Hepatic stellate cell (primary cell): ENCODE measurements around the gene TSC2.

ENCODE experiments used
- DNase-seq: peaks from one replicate; pipeline ENCODE4 v3.0.0; 2011; ENCODE audit warnings: low spot score

Gene TSC2

DNA sequence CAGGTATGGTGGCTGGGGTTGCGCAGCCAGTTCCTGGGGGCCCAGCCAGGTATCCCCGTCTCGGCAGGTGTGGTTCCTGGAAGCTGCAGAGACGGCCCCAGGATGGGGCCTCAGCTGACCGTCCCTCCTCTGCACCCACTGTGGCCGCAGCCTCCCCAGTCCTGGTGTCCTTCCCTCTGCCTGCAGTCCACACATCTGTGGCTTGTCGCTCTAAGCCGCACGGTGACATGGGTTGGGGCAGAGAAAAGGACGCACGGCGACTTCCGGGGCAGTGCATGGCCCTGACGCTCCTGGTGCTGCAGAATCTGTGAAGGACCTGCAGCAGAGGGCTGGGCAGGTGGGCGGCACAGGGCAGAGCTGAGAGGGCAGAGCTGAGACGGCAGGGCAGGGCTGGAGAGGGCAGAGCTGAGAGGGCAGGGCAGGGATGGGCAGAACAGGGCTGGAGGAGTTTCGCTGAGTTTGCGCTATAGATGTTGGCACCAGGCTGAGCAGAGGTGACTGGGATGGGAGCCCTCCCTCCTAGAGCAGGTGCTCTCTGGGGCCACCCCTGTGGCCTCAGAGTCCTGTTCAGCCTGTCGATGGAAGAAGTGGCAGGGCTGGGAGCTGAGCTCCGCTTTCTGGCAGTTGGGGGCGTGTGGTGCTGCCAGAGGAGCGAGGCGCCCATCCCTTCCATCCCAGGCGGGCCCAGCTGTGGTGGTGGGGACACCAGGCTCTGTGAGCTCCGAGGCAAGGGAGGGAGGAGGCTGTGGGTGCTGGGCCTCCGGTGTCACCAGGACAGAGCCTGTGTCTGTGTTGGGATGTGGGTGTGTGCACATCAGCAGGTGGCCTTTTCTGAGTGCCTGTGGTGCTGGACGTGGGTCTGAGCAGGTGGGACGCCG is 23.0 kb downstream of the TSC2 start:
- DNase-seq, result no peak

DNA sequence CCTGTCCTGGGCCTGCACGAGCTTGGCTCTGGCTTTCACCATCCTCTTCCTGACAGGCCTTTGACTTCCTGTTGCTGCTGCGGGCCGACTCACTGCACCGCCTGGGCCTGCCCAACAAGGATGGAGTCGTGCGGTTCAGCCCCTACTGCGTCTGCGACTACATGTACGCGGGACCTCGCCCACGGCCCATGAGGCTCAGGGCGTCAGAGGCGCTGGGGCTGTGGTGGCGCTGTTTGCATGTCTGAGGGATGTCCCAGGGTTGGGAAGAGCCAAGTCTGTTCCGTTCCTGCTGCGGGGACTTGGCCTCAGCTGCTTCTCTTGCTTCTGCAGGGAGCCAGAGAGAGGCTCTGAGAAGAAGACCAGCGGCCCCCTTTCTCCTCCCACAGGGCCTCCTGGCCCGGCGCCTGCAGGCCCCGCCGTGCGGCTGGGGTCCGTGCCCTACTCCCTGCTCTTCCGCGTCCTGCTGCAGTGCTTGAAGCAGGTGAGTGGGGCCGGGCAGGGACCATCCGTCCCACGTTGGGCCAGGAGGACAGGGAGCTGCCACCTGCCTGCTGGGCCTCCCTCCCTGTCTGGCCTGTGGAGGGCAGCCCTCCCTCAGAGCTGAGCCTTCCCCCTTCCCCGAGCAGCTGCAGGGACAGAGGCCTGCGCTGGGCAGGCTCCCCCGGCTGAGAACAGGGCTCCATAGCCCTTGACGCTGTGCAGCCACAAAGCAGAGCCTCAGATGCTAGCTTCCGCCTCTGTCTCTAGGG is 23.8 kb downstream of the TSC2 start:
- DNase-seq, result no peak

DNA sequence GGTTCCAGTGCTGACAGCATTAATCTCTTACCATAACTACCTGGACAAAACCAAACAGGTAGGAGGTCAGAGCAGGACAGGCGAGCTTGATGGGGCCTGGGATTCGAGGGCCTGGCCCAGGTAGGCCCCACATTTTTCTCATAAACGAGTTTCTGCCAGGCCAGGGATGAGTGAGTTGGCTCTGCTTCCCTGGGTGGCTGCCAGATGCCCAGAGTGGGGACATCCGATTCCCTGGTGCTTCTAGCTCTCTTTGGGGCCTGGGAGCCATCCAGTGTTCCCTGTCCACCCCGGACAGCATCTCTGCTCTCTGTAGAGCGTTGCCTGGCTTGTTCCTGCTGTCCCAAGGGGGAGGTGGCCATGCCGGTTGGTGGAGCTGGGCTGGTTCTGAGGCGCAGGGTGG is 25.1 kb downstream of the TSC2 start:
- DNase-seq, result no peak

DNA sequence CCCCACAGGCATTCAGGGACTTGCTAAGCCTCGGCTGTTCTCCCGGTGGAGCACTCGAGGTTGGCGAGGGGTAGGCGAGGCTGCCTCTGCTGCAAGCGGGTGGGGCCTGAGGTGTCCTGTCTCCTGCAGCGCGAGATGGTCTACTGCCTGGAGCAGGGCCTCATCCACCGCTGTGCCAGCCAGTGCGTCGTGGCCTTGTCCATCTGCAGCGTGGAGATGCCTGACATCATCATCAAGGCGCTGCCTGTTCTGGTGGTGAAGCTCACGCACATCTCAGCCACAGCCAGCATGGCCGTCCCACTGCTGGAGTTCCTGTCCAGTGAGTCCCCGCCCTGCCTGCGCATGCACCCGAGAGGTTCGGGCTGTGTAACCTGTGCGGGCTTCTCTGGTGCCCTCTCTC is 26.3 kb downstream of the TSC2 start:
- DNase-seq, result no peak

DNA sequence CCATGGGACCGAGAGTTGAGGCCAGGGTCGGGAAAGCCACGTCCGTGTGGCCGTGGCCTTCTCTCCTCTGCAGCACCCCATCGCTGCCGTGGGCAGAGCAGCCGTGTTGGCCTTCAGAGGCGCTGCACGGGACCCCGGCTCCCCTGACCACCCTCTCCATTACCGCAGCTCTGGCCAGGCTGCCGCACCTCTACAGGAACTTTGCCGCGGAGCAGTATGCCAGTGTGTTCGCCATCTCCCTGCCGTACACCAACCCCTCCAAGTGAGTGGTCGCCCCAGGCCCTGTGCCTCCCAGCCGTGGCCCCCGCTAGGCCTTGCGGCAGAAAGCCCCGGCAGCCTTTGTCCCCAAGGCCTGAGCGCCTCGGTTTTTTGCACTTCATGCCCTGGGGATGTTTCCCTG is 27.8 kb downstream of the TSC2 start:
- DNase-seq, result no peak

DNA sequence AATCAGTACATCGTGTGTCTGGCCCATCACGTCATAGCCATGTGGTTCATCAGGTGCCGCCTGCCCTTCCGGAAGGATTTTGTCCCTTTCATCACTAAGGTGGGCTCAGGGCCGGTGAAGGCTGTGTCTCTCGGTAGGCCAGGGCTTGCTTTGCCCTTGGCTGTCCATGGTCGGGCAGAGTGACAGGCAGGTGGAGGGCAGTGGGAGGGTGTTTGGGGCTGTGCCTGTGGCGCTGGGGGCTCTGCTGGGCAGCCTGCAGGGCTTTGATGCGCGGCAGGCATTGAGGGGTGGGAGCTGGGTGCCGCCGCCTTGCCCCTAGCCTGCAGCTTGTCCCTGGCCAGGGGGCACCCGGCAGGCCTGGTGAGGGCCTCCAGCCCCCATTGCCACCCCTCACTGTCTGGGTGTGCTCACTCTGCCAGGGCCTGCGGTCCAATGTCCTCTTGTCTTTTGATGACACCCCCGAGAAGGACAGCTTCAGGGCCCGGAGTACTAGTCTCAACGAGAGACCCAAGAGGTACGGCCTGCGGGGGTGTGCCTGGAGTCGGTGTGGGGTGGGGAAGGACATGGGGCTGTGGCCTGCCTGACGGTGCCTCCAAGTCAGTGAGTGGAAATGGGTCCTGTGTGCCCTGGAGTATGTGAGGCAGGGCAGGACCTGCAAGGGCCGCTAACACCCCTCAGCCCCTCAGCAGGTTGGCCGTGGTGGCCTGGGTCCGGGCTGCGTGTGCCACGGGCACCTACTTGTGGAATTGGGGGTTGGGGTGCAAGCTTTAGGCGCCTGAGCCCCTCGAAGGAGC is 28.5 kb downstream of the TSC2 start:
- no peak for DNase-seq

DNA sequence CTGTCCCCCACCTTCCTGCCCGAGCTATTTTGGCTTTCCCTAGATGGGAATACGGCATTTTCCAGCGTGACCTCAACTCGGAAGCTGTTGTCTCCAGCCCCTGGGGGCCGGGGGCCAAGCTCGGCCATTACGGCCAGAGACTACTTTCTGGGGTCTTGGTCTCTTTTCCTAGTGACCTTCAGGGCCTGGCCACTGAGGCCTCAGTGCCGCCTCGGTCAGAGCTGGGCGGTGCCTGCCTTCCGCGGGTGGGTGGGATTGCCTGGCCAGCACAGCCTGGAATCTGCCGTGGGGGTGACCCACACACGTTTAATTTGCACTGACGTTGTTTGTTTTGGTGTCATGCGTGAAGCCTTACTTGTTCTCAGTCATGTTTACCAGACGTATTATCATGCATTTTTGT is 29.2 kb downstream of the TSC2 start:
- DNase-seq, result no peak

DNA sequence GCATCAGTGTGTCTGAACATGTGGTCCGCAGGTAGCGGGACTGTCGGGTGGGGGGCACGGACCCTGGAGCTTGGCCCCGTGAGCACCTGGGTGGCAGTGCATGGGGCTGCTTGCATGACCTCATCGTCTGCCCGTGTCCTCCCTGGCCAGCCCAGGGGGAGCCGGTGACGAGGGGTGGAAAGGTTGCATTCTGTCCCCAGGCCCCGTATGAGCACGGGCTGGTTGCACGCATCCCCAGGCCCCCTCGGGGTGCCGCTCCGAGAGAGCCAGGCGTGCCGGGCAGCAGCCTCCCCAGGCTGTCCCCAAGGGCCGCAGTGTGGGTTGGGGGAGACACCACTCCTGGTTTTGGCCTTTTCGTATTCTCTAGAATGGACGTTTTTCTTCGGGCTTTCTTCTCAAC is 29.9 kb downstream of the TSC2 start:
- no peak for DNase-seq

DNA sequence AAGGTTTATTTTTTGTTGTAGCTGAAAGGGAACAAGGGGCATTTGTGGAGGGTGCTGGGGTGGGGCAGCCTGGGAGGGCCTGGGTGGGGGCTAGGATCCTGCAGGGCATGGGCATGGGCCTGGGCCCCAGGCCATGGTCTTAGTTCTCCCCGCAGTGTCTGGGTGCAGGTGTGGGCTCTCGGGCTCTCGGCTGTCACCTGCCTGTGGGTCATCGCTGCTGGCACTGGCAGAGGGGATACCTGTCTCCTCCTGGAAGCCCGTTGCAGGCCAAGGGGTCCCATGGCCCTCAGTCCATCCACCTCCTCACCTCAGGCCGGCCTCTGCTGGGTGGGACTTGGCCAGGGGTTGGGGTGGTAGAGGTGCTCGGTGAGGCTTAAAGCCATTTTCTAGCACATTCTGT is 30.3 kb downstream of the TSC2 start:
- no peak for DNase-seq

DNA sequence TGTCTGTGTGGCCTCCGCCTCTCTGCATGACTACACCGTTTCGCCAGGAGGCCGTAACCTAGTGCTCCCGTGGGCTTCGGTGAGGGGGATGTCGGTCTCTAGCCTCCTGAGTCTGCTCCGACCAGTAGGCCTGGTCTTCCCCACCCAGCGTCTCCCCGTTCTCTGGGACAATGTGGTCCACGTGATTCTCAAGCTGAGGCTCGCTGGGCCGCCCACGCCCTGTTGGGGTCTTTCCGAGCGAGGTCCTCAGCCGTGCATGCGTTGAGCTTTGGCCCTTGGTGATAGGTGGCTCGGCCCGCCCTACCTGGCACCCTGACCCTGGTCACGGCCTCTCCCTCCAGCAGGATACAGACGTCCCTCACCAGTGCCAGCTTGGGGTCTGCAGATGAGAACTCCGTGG is 30.9 kb downstream of the TSC2 start:
- no peak for DNase-seq

DNA sequence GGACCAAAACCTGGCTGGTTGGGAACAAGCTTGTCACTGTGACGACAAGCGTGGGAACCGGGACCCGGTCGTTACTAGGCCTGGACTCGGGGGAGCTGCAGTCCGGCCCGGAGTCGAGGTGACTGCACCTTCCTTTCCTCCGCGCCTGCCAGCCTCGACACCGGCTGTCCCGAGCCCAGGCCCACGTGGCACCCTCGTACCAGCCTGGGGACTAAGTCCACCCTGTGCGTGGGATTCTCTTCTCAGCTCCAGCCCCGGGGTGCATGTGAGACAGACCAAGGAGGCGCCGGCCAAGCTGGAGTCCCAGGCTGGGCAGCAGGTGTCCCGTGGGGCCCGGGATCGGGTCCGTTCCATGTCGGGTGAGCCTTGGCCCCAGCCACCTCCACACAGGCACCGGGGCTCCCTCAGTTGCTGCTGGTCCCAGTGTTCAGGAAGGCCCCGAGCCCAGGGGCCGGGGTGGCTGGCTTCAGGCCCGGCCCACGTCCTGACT is 31.6 kb downstream of the TSC2 start:
- DNase-seq, result no peak

DNA sequence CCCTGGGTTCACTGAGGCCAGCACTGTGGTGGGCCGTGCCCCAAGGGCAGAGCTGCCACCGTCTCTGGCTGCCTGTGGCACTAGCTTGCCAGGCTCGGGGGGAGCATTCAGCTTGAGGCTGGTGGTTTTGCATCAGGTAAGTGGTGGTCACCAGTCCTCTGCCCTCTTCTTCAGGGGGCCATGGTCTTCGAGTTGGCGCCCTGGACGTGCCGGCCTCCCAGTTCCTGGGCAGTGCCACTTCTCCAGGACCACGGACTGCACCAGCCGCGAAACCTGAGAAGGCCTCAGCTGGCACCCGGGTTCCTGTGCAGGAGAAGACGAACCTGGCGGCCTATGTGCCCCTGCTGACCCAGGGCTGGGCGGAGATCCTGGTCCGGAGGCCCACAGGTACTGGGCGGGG is 32.2 kb downstream of the TSC2 start:
- no peak for DNase-seq

DNA sequence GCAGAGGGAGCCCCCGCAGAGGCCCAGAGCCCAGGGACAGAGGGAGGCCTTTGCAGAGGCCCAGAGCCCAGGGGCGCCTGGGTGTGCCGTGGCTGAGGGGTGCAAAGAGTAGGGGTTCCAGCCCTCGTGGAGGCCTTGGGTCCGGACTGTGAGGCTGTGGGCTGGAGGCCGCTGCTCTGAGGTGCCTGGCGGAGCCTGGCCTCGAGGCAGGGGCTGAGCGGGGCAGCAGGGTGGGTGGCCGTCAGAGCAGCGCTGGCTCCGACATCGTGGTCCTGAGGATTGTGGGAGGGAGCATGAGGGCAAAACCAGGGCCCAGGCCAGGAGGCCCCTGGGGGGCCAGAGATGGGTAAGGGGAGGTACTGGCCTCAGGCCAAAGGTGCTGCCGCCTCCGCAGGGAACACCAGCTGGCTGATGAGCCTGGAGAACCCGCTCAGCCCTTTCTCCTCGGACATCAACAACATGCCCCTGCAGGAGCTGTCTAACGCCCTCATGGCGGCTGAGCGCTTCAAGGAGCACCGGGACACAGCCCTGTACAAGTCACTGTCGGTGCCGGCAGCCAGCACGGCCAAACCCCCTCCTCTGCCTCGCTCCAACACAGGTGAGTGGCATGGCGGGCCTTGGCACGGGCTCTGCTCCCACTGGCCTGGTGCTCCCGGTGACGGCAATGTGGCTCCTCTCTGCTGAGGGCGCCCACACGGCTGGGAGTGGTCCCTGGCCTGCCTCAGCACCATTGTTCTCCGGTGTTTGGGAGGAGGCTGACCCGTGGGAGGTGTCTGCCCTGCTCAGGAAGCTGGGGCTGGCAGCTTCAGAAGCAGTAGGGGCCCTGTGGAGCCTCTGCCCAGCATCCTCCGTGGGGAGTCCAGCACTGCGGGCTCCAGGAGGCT is 33.7 kb downstream of the TSC2 start:
- DNase-seq, result no peak

DNA sequence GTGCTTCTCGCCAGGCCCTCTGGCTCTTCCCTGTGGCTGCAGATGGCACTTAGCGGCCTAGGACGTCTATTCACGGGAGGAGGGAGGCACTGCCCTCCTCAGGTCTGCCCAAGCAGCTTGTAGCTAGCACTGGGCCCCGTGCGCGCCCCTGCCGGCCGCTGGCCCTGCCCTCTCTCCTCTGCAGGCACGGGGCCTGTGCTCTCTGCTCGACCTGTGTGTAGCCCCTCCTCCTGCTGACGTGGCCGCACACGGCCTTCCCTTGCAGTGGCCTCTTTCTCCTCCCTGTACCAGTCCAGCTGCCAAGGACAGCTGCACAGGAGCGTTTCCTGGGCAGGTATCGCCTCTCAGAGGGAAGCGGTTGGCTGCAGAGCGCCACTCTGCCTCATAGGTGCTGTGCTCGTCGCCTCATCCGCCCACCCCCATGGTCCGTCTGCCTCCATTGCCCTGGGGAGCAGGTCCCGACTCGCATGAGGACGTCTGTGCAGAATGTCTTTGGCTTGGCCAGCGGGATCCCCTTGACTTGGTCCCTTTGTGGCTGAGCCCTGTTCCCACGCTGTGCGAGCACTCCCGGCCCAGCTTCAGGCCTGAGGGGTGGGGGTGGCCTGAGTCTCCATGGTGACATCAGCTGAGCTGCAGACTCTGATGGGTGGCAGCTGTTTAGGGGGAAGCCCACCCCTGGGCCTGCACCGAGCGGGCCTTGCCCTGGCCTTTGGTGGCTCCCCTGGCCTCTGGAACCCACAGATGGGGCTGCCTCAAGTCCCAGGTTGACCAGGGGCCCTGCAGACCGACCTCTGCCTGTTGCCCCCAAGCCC is 34.6 kb downstream of the TSC2 start:
- DNase-seq, result no peak

DNA sequence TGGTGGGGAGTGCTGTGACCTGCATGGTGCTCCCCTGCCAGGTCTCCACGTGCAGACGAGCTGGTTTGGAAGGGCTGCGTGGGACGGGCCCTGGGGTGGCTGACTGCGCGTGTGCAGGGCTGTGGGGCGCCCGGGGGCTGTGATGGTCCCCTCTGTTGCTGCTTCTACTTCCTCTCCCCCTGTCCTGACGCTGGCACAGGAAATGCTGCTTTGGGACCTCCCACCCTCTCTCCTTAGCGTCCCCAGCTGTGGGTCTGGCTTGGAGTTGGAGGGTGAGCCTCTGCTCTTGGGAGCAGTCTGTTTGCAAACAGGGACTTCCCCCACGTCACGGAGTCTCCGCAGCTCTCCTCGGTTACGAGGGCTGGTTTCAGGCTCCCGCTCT is 35.2 kb downstream of the TSC2 start:
- no peak for DNase-seq

DNA sequence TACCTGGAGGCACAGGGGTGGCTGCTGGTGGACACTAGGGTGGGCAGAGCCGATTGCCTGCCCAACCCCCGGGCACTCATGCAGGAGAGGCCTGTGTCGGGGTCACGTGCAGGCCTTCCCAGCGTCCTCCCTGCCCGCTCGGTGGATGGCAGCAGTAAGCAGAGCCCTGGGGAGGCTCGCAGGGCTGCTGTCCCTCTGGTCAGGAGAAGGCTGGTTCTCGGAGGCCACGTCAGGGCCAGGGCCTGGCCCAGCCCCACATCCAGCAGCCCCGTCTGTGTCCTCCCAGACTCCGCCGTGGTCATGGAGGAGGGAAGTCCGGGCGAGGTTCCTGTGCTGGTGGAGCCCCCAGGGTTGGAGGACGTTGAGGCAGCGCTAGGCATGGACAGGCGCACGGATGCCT is 35.6 kb downstream of the TSC2 start:
- no peak for DNase-seq

DNA sequence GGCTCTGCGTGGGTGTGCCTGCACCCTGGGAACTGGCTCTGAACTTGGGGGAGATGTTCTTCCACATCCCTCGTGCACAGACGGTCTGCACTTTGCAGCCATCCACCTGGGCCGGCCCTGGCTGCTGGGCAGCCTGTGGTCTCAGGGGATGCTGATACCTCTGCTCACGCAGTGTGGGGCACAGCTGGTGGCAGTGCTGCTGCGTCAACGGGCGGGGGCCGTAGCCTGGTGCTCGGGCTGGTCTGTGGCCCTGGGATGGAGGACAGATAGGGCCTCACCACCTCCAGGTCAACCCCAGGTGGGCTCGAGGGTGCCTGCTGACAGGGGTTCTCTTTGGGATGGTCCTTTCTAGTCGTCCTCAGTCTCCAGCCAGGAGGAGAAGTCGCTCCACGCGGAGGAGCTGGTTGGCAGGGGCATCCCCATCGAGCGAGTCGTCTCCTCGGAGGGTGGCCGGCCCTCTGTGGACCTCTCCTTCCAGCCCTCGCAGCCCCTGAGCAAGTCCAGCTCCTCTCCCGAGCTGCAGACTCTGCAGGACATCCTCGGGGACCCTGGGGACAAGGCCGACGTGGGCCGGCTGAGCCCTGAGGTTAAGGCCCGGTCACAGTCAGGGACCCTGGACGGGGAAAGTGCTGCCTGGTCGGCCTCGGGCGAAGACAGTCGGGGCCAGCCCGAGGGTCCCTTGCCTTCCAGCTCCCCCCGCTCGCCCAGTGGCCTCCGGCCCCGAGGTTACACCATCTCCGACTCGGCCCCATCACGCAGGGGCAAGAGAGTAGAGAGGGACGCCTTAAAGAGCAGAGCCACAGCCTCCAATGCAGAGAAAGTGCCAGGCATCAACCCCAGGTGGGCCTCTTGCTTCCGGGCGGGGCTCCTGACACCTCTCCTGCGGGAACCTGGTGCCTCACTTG is 36.3 kb downstream of the TSC2 start:
- no peak for DNase-seq

DNA sequence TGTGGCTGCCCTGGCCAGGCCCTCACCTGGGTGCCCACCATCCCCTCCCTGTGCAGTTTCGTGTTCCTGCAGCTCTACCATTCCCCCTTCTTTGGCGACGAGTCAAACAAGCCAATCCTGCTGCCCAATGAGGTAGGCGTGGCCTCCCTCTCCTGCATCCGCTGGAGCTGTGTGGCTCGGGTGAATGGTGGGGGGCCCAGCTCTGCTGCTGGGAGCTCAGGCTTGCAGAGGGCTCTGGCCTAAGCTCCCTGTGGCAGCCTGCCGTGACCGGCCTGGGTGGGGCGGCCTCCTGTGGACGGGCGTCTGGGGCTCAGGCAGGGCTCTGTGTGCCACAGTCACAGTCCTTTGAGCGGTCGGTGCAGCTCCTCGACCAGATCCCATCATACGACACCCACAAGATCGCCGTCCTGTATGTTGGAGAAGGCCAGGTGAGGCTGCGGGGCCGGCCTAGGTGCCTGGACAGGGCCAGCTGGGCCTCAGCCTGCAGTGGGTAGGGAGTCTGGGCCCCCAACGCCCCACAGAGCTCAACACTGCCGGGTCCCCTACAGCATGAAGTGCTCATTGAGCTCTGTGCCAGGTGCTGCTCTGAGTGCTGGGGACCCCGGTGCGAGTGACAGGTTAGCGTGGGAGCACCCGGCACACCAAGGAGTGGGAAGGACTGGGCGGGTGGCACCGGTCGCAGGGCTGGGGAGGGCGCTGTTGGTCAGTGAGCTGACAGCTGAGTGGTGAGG is 37.3 kb downstream of the TSC2 start:
- no peak for DNase-seq

DNA sequence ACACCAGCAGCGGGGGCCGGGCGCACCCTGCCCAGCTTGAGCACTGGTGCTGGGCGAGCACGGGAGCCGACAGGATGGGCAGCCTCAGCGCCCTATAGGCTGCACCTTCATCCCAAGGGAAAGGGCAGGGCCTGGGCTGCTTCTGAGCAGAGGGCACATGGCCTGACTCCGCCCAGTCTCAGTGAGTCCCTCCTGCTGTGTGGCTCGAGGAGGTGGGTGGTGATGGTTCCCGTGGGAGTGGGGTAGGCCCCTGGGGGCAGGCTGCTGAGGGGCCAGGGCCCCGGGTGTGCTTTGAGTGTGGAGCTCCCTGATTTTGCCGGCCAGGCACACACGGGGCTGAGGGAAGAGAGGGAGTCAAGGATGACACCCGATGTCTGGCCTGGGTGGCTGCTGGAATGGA is 37.9 kb downstream of the TSC2 start:
- peak; percentile 70 for DNase-seq
